GM12878 (cell line): ENCODE results near the gene TEX13D. TPM values are rescaled to one million over a fixed set of nuclear protein-coding genes. Genes with fewer than 3 reads are reported as not detected.

Source experiments
- ATAC-seq: fragments of 200-7000 bp; cut with Tn5 transposase; 3 replicates; pipeline ENCODE4 v1.9.1; 2020; ENCODE audit warnings: mild to moderate bottlenecking, moderate library complexity
- BruUV-seq: library from RNA; stranded (reverse); fragments of 400-500 nt; replicated peaks from 2 replicates; lab custom pipeline; 2021; lab: Mats Ljungman, UMichigan
- CTCF ChIA-PET: fragments of 300-600 bp; sonication (Branson Sonifier 250); formaldehyde crosslinking; extraction: SDS; loops from one replicate; lab custom pipeline; 2021; ENCODE audit warnings: inconsistent platforms; lab: Yijun Ruan, JAX
- POLR2A ChIA-PET: fragments of 350-600 bp; formaldehyde crosslinking; extraction: SDS; loops from one replicate; lab custom pipeline; 2021; ENCODE audit warnings: inconsistent platforms; lab: Charles Lee
- RAD21 ChIA-PET: fragments of 300-600 bp; sonication (Branson Sonifier 250); formaldehyde crosslinking; loops from one replicate; lab custom pipeline; 2023; ENCODE audit warnings: antibody characterized with exemption; ENCODE audit not compliant: unreplicated experiment; lab: Charles Lee
- SMC1A ChIA-PET: fragments of 300-600 bp; sonication (Branson Sonifier 250); formaldehyde crosslinking; loops from one replicate; lab custom pipeline; 2023; ENCODE audit not compliant: unreplicated experiment, uncharacterized antibody; lab: Charles Lee
- DNase-seq: peaks from one replicate; pipeline ENCODE4 v3.0.0-alpha.2; 2011; ENCODE audit warnings: low read depth, low spot score
- FAIRE-seq: peaks from 3 replicates; lab custom pipeline; 2011; peaks lifted over from hg19 to GRCh38; lab: Jason Lieb, UNC
- H2AFZ ChIP-seq: 2 replicates; pipeline ENCODE4 v1.6.0; 2011; ENCODE audit warnings: low read depth, low read length, control low read depth; ENCODE audit not compliant: control insufficient read depth
- H3K27ac ChIP-seq: 2 replicates; pipeline ENCODE4 v1.5.1; 2011; ENCODE audit warnings: control low read depth; ENCODE audit not compliant: control insufficient read depth, insufficient read depth
- H3K27me3 ChIP-seq, 2 experiments: replicated peaks in 1 of 2; 2 replicates each; pipeline versions ENCODE4 v1.6.0 to v1.6.1; 2011; ENCODE audit warnings: low read length in 1 of 2; ENCODE audit not compliant: control insufficient read depth in 2 of 2, insufficient read depth in 2 of 2
- H3K36me3 ChIP-seq, 2 experiments: 2 replicates each; pipeline ENCODE4 v1.5.1; 2011; ENCODE audit warnings: low read length in 1 of 2; ENCODE audit not compliant: control insufficient read depth in 2 of 2, insufficient read depth in 2 of 2
- H3K4me1 ChIP-seq: 2 replicates; pipeline ENCODE4 v1.6.1; 2011; ENCODE audit warnings: mild to moderate bottlenecking, low read length, moderate library complexity, mixed read lengths; ENCODE audit not compliant: control insufficient read depth, insufficient read depth
- H3K4me2 ChIP-seq: 2 replicates; pipeline ENCODE4 v1.6.0; 2011; ENCODE audit warnings: control low read depth; ENCODE audit not compliant: control insufficient read depth, insufficient read depth
- H3K4me3 ChIP-seq: fragments of 200-600 bp; sonication (generic); 2 replicates; pipeline ENCODE4 v1.5.1; 2016
- H3K79me2 ChIP-seq: 2 replicates; pipeline ENCODE4 v1.6.0; 2011; ENCODE audit warnings: low read length; ENCODE audit not compliant: control insufficient read depth, insufficient read depth
- H3K9ac ChIP-seq: 2 replicates; pipeline ENCODE4 v1.8.0; 2011; ENCODE audit warnings: low read length, control low read depth, mixed read lengths; ENCODE audit not compliant: control insufficient read depth, insufficient read depth
- H3K9me3 ChIP-seq: replicated peaks from 3 replicates; pipeline ENCODE4 v1.5.1; 2011; ENCODE audit warnings: mild to moderate bottlenecking, low read length; ENCODE audit not compliant: control insufficient read depth, insufficient read depth
- H4K20me1 ChIP-seq: 2 replicates; pipeline ENCODE4 v1.6.0; 2011; ENCODE audit not compliant: control insufficient read depth, insufficient read depth
- CHD1 ChIP-seq: IDR thresholded peaks from 2 replicates; pipeline ENCODE4 v1.6.1; 2012; ENCODE audit warnings: low read depth, low read length, improper control_type of control experiment
- ETV6 ChIP-seq, 2 experiments: fragments of 450-650 bp in 1 of 2; IDR thresholded peaks in 1 of 2; conservative IDR thresholded peaks in 1 of 2; 2 replicates each; pipeline ENCODE4 v1.6.1; 2014; ENCODE audit warnings: antibody characterized with exemption in 1 of 2, borderline replicate concordance in 1 of 2, low read depth in 1 of 2, mild to moderate bottlenecking in 1 of 2, moderate library complexity in 1 of 2
- NFXL1 ChIP-seq: fragments of 450-650 bp; IDR thresholded peaks from 2 replicates; pipeline ENCODE4 v1.6.1; 2017; ENCODE audit warnings: antibody characterized with exemption, mild to moderate bottlenecking, borderline replicate concordance
- NR2F1 ChIP-seq: fragments of 450-650 bp; conservative IDR thresholded peaks from 2 replicates; pipeline ENCODE4 v1.6.1; 2017; ENCODE audit warnings: mild to moderate bottlenecking
- POLR2AphosphoS5 ChIP-seq: IDR thresholded peaks from 2 replicates; pipeline ENCODE4 v1.6.1; 2011; ENCODE audit warnings: mild to moderate bottlenecking, low read length, inconsistent platforms
- RELA ChIP-seq: fragments of 450-650 bp; IDR thresholded peaks from 2 replicates; pipeline ENCODE4 v1.8.0; 2014; ENCODE audit warnings: borderline replicate concordance; ENCODE audit not compliant: partially characterized antibody
- SREBF1 ChIP-seq: IDR thresholded peaks from 2 replicates; pipeline ENCODE4 v1.6.1; 2012; ENCODE audit warnings: mild to moderate bottlenecking, low read length
- SUPT20H ChIP-seq: IDR thresholded peaks from 2 replicates; pipeline ENCODE4 v1.6.1; 2011; ENCODE audit warnings: low read depth, mild to moderate bottlenecking, low read length, moderate library complexity, borderline replicate concordance; ENCODE audit not compliant: control insufficient read depth
- in situ Hi-C: fragments of 300-500 bp; cut with MboI; formaldehyde crosslinking; loops from 9 replicates; pipeline ENCODE4 v1.14.3; 2018; ENCODE audit warnings: mixed read lengths
- intact Hi-C: fragments of 100-400 bp; cut with micrococcal nuclease; formaldehyde crosslinking; loops from one replicate; pipeline ENCODE4 v1.14.2; 2022; ENCODE audit not compliant: unreplicated experiment
- polyA plus RNA-seq, 11 experiments: library from polyadenylated mRNA; depleted of rRNA in 4 of 11; unstranded in 6 of 11; stranded (reverse) in 5 of 11; fragments of >200 nt; fragmentation: Nextera tagmentation in 4 of 11; fragmentation: Illumina TruSeq in 1 of 11; extraction: Ambion mirVana in 4 of 11; extraction: Trizol in 1 of 11; gene quantifications; 1 replicate in 1 of 11; 2 replicates in 10 of 11; pipeline versions ENCODE4 v1.2.1 to v1.2.3, GENCODE V29; 2011 to 2016; ENCODE audit warnings: inconsistent platforms in 2 of 11, missing spikeins in 2 of 11, low read depth in 1 of 11
- total RNA-seq, 4 experiments: library from RNA; depleted of rRNA in 3 of 4; stranded (reverse); fragments of >200 nt in 3 of 4; fragmentation: Illumina TruSeq in 1 of 4; extraction: Trizol in 1 of 4; gene quantifications; 2 replicates each; pipeline versions ENCODE4 v1.2.1 to v1.2.3, GENCODE V29; 2013 to 2021
- TF ChIP-seq, protein P1 (sequence below): IDR thresholded peaks from 2 replicates; pipeline ENCODE4 v1.6.1; 2011; ENCODE audit warnings: low read depth, low read length, improper control_type of control experiment, borderline replicate concordance

Gene TEX13D
- total and polyA plus RNA-seq, 10 of the 15 experiments (the other 5 are each of a cell fraction or from before 2014, with no cell fraction given): 0.11 to 2.9 (median 0.19) TPM; not detected in 1

DNA sequence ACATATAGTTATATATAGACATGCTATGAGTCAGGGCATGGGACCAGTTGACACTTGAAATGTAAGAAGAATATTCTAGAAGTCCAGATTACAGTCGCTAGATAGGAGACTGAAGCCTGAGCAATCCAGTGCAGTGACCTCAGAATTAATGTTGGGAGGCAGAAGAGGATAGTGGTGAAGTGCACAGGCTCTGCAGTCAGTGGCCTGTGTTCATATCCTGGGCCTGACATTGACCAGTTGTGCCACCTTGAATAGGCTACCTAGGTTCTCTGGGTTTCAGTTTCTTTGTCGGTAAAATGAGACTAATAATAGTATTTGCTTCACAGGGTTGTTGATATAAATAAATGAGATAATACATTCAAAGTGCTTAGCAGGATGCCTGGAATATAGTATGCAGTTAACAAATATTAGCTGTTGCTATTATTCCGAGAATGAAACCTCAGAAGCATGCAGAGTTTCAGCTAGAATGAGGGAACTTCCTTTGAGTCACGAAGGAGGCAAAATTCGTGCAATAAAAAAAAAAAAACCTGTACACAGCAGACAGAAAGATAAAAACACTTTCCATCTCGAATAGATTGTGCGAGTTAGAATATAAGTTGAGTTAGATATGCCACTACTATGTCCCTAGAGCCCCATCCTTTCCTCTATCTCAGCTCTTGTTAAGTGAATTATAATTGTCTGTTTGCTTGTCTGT is 9.9 kb downstream of the TEX13D start (continued):
- TF ChIP-seq NFXL1: no peak
- TF ChIP-seq, protein P1, sequence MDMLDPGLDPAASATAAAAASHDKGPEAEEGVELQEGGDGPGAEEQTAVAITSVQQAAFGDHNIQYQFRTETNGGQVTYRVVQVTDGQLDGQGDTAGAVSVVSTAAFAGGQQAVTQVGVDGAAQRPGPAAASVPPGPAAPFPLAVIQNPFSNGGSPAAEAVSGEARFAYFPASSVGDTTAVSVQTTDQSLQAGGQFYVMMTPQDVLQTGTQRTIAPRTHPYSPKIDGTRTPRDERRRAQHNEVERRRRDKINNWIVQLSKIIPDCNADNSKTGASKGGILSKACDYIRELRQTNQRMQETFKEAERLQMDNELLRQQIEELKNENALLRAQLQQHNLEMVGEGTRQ: no peak

DNA sequence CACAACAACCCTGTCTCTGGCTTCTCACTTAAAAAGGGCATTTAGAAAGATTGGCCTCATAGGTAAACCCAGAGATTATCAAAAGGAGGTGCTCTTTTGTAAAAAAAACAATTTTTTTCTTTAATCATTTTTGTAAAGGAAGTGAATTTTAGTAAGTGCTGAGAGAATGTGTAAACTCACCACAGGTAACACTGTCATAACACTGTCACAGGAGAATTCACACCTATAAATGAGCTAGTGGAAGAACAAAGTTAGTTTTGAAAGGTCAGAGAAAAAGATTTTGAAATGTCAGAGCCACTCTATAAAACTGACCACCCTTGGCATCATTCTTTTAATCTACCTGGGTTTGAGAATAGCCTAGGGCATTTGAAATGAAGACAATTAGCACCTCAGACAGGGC is 10.6 kb downstream of the TEX13D start:
- in situ Hi-C loops: no loop called here
- SMC1A ChIA-PET: interaction anchor here (0.7 kb wide), 2 partner anchors 14 to 72 kb away, joined by 3 to 4 read pairs; no protein-coding TSS in a partner anchor
- Histone ChIP-seq H3K36me3 (no peaks in the 10 kb centered on the region), H2AFZ (no peak overlapping the region), H3K4me3 (no peak overlapping the region), H3K79me2 (no peaks in the 10 kb centered on the region), H3K9ac (no peak overlapping the region), H3K9me3 (no peaks in the 10 kb centered on the region; the same call in 2 of the 3 replicates), H4K20me1 (no peaks in the 10 kb centered on the region), H3K4me1 (no peaks in the 10 kb centered on the region), H3K27ac (no peak overlapping the region), H3K27me3 (no peaks in the 10 kb centered on the region; a peak in 1 of 4 replicates), H3K4me2 (no peak overlapping the region)
- FAIRE-seq (no peak), DNase-seq (no peak), ATAC-seq (peak; percentile 39)
- CTCF ChIA-PET: interaction anchor here (1.8 kb wide), 1 partner anchor 27 kb away, joined by 4 read pairs; no protein-coding TSS in a partner anchor
- no TSS peak for BruUV-seq
- intact Hi-C loops: no loop called here
- no peak for TF ChIP-seq SUPT20H
- no peak for TF ChIP-seq RELA
- no peak for TF ChIP-seq CHD1
- no peak for TF ChIP-seq ETV6 (conservative IDR thresholded peaks at IDR 0.05 in 1 of 2, IDR thresholded peaks at IDR 0.05 in 1 of 2; ENCODE audit: borderline replicate concordance in 1 of 2, low read depth in 1 of 2)
- no peak for TF ChIP-seq SREBF1
- TF ChIP-seq POLR2AphosphoS5: no peak
- TF ChIP-seq NR2F1: peak; percentile 22; the same call in 1 of the 2 replicates
- RAD21 ChIA-PET: interaction anchor here (1.5 kb wide), 1 partner anchor 136 kb away, joined by 3 read pairs; no protein-coding TSS in a partner anchor
- POLR2A ChIA-PET: interaction anchor here (0.5 kb wide), 1 partner anchor 64 kb away, joined by 4 read pairs; no protein-coding TSS in a partner anchor
